Body of pancreas (tissue), 4 donors: ENCODE measurements around the gene TEX35. TPM values are rescaled to one million over a fixed set of nuclear protein-coding genes. Genes with fewer than 3 reads are reported as not detected.

Source experiments
- ATAC-seq: fragments of 150-250 bp; one replicate; pipeline ENCODE4 v1.9.1; 2016
- DNase-seq, 4 donors: peaks; one replicate each; pipeline ENCODE4 v3.0.0-alpha.2; 2019
- H3K27ac ChIP-seq, 4 donors: fragments of 200-600 bp; sonication (generic); 1 replicate in 3 of 4; 2 replicates in 1 of 4; pipeline versions ENCODE4 v1.5.1 to v1.6.1; 2016 to 2019; ENCODE audit warnings: mild to moderate bottlenecking in 1 of 4, mixed read lengths in 1 of 4, moderate library complexity in 1 of 4
- H3K27me3 ChIP-seq, 2 donors: fragments of 200-600 bp; sonication (generic); one replicate each; pipeline ENCODE4 v1.6.0; 2016; ENCODE audit warnings: mild to moderate bottlenecking in 1 of 2
- H3K36me3 ChIP-seq, 2 donors: fragments of 200-600 bp; sonication (generic); replicated peaks in 1 of 2; 2 replicates each; pipeline ENCODE4 v1.5.1; 2016; ENCODE audit warnings: low read depth in 2 of 2; ENCODE audit not compliant: insufficient read depth in 1 of 2
- H3K4me1 ChIP-seq: fragments of 200-600 bp; sonication (generic); one replicate; pipeline ENCODE4 v1.6.0; 2016
- H3K4me3 ChIP-seq, 2 donors: fragments of 200-600 bp; sonication (generic); 1 replicate in 1 of 2; 2 replicates in 1 of 2; pipeline ENCODE4 v1.5.1; 2016 to 2019
- H3K9me3 ChIP-seq, 3 donors: fragments of 200-600 bp; sonication (generic); 1 replicate in 2 of 3; 2 replicates in 1 of 3; pipeline ENCODE4 v1.5.1; 2016
- POLR2A ChIP-seq, 3 donors: fragments of 450-650 bp; IDR thresholded peaks; one replicate each; pipeline ENCODE4 v1.6.1; 2016; ENCODE audit warnings: antibody characterized with exemption in 3 of 3, mild to moderate bottlenecking in 2 of 3
- WGBS, 2 donors: methylation state at CpG; one replicate each; pipeline ENCODE4 v1.1.5; 2017; 5-methylcytosine and 5-hydroxymethylcytosine counted together
- intact Hi-C: fragments of 100-400 bp; cut with DNase I; formaldehyde crosslinking; loops from one replicate; pipeline ENCODE4 v1.15.1; 2023
- total RNA-seq, 2 donors: library from RNA; depleted of rRNA; stranded (reverse); fragments of >200 nt; gene quantifications; one replicate each; pipeline ENCODE4 v1.1.0, GENCODE V29; 2016
- TF ChIP-seq, protein P1 (sequence below), 7 experiments: fragments of 450-650 bp in 4 of 7; fragments of 200-600 bp in 3 of 7; sonication (generic) in 3 of 7; IDR thresholded peaks; one replicate each; pipeline ENCODE4 v1.5.1; 2016 to 2019; ENCODE audit warnings: antibody characterized with exemption in 7 of 7

Gene TEX35
- total RNA-seq, 2 donors from 2014 or later = not detected

DNA sequence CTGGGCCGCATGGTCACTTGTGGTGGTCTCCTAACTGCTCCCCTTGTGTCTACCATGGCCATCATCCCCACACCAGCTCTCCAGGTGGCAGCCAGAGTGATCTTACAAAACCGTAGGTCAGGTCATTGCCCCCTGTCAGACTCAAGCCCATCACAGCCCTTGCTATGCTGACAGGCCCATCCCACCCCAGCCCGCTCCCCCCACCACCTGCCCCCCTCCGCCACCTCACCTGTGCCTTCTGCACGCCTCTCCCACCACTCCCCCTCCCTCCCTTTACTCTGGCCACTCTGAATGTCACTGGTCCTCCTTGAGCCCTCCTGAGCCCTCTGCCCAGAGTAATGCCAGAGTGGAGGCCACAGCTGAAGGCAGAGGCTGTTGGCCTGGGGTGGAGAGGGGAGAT, 28.5 kb downstream of the TEX35 start:
- Histone ChIP-seq H3K27me3 (no peaks in the 10 kb centered on the region), H3K9me3 (no peaks in the 10 kb centered on the region), H3K4me3 (no peak overlapping the region), H3K36me3 (no peaks in the 10 kb centered on the region), H3K27ac (peak overlapping the region in 3 of 4 donors; percentile 68 to 88 (median 87)), H3K4me1 (peaks cover 34% of the 10 kb centered on the region)
- 85 to 90% methylated on average over 5 of the region's 5 CpGs for WGBS, 2 donors
- no peak for ATAC-seq
- TF ChIP-seq, protein P1, sequence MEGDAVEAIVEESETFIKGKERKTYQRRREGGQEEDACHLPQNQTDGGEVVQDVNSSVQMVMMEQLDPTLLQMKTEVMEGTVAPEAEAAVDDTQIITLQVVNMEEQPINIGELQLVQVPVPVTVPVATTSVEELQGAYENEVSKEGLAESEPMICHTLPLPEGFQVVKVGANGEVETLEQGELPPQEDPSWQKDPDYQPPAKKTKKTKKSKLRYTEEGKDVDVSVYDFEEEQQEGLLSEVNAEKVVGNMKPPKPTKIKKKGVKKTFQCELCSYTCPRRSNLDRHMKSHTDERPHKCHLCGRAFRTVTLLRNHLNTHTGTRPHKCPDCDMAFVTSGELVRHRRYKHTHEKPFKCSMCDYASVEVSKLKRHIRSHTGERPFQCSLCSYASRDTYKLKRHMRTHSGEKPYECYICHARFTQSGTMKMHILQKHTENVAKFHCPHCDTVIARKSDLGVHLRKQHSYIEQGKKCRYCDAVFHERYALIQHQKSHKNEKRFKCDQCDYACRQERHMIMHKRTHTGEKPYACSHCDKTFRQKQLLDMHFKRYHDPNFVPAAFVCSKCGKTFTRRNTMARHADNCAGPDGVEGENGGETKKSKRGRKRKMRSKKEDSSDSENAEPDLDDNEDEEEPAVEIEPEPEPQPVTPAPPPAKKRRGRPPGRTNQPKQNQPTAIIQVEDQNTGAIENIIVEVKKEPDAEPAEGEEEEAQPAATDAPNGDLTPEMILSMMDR (IDR thresholded peaks at IDR 0.05) = no peak
- no peak for TF ChIP-seq POLR2A (IDR thresholded peaks at IDR 0.05)
- DNase-seq = no peak
- intact Hi-C loops = loop anchor here (5.0 kb wide), 1 partner anchor 211 kb away; no protein-coding TSS in a partner anchor

DNA sequence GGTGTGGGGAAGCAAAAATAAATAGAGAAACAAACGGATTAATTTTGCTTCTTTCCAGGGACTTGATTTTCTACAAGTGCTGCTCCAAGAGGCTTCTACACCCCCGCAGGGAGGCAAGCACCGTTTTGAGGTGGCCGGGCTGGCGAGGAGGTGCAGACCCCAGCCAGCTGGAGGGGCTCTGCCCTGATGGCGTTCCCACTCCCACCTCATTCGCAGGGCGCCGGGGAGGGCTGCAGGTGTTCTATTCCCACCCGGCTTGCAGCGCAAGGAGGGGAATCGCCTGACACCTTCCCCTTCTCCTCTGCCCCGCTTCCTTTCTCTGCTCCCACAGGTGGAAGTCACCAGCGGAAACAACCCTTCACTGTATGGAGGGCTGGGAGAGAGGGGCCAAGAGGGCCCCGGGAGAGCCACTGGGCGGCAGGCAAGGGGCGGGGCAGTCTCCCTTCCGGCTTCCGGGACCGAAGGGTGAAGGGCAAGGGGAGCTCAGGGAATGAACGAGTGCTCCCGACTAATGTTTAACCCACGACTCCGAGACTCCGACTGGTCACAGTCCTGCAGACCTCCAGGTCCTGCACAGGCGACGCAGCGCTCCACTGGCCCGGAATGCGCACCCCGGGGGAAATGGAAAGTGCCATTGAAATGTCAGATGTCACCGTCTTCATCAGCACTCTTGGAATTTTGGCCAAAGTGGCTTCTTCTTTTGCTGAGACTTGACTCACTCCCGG, 29.1 kb downstream of the TEX35 start:
- intact Hi-C loops = loop anchor here (5.0 kb wide), 1 partner anchor 210 kb away; no protein-coding TSS in a partner anchor
- TF ChIP-seq, protein P1 (IDR thresholded peaks at IDR 0.05) = peak in 1 of 7 experiments; percentile 1
- peak in 2 of 3 donors; percentile 45 to 57 for TF ChIP-seq POLR2A (IDR thresholded peaks at IDR 0.05)
- DNase-seq = peak; percentile 66 to 73 (median 72)
- Histone ChIP-seq H3K4me1 (peaks cover 28% of the 10 kb centered on the region), H3K4me3 (peak overlapping the region; percentile 49 to 88), H3K9me3 (no peaks in the 10 kb centered on the region), H3K27ac (peak overlapping the region; percentile 68 to 88 (median 80)), H3K27me3 (no peaks in the 10 kb centered on the region), H3K36me3 (no peaks in the 10 kb centered on the region)
- WGBS, 2 donors = 1 to 3% methylated on average over 31 to 33 of the region's 33 CpGs
- ATAC-seq = peak; percentile 66

DNA sequence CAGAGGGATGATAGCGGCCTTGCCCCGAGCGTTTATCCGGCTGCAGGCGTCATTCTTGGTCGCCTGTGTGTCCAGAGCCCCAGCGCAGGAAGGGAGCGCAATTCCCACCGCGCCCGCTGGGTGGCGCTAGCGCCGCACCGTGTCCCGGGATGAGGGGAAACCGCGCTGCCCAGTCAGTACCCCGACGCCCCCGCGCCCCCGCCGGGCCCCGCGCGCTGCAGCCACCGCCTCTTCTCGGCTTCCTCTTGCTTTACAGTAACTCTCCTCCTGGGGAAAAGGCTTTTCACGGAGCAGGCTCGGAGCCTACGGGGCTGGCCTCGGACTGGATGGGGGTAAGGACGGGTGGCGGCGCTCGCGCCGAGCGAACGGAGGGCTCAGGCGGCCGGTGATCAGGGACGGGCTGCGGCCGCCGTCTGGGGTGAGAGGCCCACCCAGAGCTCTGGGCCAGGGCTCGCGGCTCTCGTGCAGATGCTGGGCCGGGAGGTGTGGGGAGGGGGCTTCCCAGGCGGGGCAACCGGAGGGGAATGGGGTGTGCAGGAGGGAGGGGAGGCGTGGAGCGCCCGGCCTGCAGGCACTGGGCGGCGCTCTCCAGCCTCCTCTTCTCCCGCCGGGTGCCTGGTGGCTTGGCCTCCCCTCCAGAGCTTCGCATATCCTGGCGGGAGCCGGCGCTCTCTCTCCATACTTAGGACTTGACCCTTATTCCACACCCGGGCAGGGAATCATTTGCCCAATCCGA, 29.8 kb downstream of the TEX35 start:
- Histone ChIP-seq H3K9me3 (no peaks in the 10 kb centered on the region), H3K4me3 (peak overlapping the region; percentile 49 to 88), H3K27ac (peak overlapping the region; percentile 68 to 88 (median 80)), H3K4me1 (peaks cover 20% of the 10 kb centered on the region), H3K36me3 (no peaks in the 10 kb centered on the region), H3K27me3 (no peaks in the 10 kb centered on the region)
- DNase-seq (peak; percentile 84 to 91 (median 88)), ATAC-seq (peak; percentile 88)
- WGBS, 2 donors = 0% methylated on average over 3 to 61 of the region's 66 CpGs
- intact Hi-C loops = loop anchor here (5.0 kb wide), 1 partner anchor 210 kb away; no protein-coding TSS in a partner anchor
- peak in 1 of 3 donors; percentile 1 for TF ChIP-seq POLR2A (IDR thresholded peaks at IDR 0.05)
- TF ChIP-seq, protein P1 (IDR thresholded peaks at IDR 0.05) = peak; percentile 94 to 100 (median 98)

DNA sequence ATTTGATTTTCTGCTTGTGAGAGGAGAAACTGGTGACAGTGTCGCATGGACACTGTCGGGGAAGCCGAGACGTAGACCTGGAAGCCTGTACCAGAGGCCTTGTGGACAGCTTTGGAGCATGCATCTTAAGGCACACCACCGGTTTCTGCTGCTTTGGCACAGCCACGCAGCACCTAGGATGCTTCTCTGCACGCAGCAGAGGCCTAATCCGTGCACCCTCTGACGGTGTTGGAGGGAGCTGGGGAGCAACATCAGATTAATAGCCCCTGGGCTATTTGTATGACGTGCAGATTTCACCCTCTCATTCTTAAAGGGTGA, 30.3 kb downstream of the TEX35 start:
- Histone ChIP-seq H3K27me3 (no peaks in the 10 kb centered on the region), H3K27ac (peak overlapping the region in 3 of 4 donors; percentile 68 to 88 (median 87)), H3K9me3 (no peaks in the 10 kb centered on the region), H3K4me3 (peak overlapping the region in 1 of 2 donors; percentile 88), H3K4me1 (peaks cover 16% of the 10 kb centered on the region), H3K36me3 (no peaks in the 10 kb centered on the region)
- 10 to 12% methylated on average over 8 to 10 of the region's 10 CpGs for WGBS, 2 donors
- DNase-seq (no peak), ATAC-seq (peak; percentile 11)
- intact Hi-C loops = loop anchor here (5.0 kb wide), 1 partner anchor 209 kb away; no protein-coding TSS in a partner anchor
- TF ChIP-seq, protein P1 (IDR thresholded peaks at IDR 0.05) = no peak
- TF ChIP-seq POLR2A (IDR thresholded peaks at IDR 0.05) = no peak
